ENCODE data around the gene COX4I1.
"Not testable (repeated sequence)": the region's sequence is repeated elsewhere in the genome, so short reads cannot be mapped to it uniquely, and the experiment has no call there.

Gene COX4I1

DNA sequence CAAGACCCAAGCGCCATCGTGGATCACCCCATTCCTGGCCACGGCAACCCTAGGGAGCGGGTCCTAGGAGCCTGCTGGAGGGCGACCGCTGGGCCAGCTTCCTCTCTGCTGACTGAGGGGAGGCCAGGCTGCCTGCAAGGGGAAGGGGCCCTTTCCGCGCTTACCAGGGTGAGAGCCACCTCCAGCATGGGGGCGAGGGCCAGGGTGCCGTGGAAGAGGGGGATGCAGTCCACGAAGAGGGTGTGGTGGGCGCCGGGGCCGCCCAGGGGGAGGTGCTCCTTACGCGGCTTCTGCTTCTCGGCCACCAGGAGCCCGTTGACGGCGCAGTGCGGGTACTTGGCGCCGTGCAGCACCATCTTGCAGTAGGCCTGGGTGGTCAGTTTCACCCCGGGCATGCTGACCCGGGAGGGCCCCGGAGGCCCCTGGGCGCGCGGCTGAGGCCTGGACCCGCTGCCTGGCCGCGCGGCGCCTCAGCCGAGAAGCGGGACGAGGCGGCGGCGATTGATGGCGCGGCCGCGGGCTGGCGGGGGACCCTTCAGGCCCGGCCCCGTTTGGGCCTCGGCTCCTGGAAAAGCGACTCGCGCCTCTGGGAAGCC is 496 bp upstream of the COX4I1 start:
- DNase-seq (ENCODE audit: low read depth in 2 of 2) = peak in 1 of 2 donors; percentile 5

DNA sequence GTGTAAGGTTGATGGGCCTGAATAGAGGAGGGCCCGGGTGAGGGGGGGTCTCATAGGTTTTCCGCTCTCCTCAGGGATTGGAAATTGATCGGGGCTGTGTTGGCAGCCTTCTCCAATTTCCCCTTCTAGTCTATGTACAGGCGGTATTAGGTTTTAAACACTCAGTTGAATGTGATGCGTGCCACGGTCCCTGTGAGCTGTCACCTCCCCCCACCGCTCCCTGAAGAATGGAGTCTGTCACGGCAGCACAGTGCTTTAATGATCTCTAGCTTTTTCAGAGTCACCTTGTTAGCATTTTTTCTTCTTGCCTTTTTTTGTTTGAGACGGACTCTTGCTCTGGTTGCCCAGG is 800 bp downstream of the COX4I1 start:
- no peak for DNase-seq (ENCODE audit: low read depth in 2 of 2)

- no peak for DNase-seq (ENCODE audit: low read depth in 2 of 2)
These were observed 4.1 kb downstream of the COX4I1 start for GRCh38 chr16:85803570-85803969.

- DNase-seq (ENCODE audit: low read depth in 2 of 2) = no peak
These were observed 6.0 kb downstream of the COX4I1 start for GRCh38 chr16:85805442-85806045.

DNA sequence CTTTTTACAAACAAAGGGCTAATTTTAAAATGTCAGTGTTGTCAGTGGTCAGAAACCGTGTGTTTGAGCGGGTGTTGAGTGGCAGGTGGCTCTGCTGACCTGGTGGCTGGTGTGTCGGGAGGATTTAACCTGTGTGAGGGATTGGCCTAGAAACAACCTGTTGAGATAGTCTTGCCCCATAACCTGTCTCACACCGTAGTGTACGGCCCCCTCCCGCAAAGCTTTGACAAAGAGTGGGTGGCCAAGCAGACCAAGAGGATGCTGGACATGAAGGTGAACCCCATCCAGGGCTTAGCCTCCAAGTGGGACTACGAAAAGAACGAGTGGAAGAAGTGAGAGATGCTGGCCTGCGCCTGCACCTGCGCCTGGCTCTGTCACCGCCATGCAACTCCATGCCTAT is 7.0 kb downstream of the COX4I1 start:
- no peak for DNase-seq (ENCODE audit: low read depth in 2 of 2)

GRCh38 chr16:85807340-85807739 is 7.8 kb downstream of the COX4I1 start:
- not testable (repeated sequence) for DNase-seq (ENCODE audit: low read depth in 2 of 2)

DNA sequence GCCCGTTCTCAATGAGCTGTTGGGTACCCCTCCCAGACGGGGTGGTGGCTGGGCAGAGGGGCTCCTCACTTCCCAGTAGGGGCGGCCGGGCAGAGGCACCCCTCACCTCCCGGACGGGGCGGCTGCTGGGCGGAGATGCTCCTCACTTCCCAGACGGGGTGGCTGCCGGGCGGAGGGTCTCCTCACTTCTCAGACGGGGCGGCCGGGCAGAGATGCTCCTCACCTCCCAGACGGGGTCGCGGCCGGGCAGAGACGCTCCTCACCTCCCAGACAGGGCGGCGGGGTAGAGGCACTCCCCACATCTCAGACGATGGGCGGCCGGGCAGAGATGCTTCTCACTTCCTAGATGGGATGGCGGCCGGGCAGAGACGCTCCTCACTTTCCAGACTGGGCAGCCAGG is 8.6 kb downstream of the COX4I1 start:
- not testable (repeated sequence) for DNase-seq (ENCODE audit: low read depth in 2 of 2)

- no peak for DNase-seq (ENCODE audit: low read depth in 2 of 2)
These were observed 9.4 kb downstream of the COX4I1 start for GRCh38 chr16:85808926-85809325.

DNA sequence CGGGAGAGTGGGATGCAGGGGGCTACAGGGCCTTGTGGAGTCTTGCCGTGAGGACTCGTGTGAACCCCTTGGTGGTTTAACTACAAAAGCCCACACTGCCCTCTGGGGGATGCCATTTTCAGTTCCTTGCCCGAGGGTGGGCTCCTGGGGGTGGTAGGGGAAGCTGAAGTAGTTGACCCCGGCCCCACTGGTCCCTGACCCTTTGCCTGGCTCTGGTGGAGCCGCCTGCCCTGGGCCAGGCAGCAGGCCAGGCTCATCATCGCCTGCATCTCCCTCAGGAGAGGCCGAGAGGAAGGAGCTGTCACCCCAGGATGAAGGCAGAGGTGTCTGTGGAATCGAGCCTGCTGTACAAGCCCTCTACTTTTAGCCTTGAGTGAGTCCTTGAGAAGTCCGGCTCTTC is 10.2 kb downstream of the COX4I1 start:
- DNase-seq (ENCODE audit: low read depth in 2 of 2) = no peak

- no peak for DNase-seq (ENCODE audit: low read depth in 2 of 2)
These were observed 10.7 kb downstream of the COX4I1 start for GRCh38 chr16:85810097-85810741.

- no peak for DNase-seq (ENCODE audit: low read depth in 2 of 2)
These were observed 11.2 kb downstream of the COX4I1 start for GRCh38 chr16:85810742-85811115.

DNA sequence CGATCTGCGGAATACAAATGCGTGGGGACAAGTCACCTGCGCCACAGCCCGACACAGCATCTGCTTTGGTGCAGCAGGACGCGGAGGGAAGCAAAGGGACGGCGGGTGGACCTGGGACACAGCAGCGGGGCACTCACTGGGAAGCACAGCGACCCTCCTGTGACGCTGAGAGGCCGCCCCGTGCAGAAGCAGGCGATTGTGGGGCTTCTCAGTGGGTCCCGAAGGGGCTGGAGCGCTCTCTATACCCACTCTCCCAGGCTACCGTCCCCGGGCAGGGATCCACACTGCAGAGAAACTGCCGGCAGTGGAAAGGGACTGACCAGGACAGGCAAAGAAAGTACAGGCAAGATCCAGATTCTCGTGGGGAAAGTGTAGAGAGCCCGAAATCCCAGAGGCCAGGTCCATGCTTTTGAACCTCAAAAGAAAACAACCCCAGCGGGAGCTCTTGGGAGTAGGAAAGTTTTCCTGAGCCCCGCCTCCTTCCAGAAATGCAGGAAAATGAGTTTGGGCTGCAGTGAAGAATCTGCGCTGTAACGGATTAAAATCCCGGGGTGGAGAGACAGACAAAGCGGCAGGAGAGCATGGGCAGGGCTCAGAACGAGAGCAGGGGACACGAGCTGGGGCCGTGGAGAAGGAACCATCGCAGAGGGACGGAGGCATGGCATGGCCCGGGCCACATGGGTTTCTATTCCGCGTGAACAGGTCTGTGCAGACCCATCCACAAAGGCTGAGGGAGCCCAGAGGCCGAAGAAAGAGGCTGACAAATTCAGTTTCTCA is 12.7 kb downstream of the COX4I1 start:
- no peak for DNase-seq (ENCODE audit: low read depth in 2 of 2)

GRCh38 chr16:85812811-85813700 is 13.6 kb downstream of the COX4I1 start:
- no peak for DNase-seq (ENCODE audit: low read depth in 2 of 2)

DNA sequence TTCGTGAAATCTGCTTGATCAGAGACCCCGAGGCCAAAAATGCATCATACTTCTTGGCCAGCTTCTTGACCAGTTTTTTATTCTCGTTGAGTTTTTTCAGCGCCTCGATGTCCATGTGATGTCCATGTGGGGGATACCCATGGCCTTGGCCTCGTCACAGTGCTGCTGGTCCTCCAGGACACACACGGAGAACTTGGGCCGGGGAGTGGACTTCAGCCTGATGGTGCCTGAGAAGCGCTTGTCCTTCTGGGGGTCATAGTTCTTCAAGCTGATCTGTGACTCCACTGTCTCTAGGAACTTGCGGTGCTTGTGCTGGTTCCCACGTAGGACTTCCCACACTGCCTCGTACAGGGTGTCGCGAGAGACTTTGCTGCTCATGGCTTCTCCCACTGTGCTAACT is 16.7 kb downstream of the COX4I1 start:
- DNase-seq (ENCODE audit: low read depth in 2 of 2) = no peak

DNA sequence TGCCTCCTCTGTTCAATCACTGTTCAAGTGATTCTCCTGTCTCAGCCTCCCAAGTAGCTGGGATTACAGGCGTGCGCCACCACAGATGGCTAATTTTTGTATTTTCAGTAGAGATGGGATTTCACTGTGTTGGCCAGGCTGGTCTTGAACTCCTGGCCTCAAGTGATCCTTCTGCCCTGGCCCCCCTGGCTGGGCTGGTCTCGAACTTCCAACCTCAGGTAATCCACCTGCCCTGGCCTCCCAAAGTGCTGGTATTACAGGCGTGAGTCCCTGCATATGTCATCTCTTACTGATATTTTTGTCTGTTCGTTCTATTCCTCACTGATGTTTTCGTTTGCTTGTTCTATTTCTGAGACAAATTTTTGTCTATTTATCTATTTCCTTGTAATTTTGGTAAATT is 17.7 kb downstream of the COX4I1 start:
- not testable (repeated sequence) for DNase-seq (ENCODE audit: low read depth in 2 of 2)

- peak; percentile 88 to 92 for DNase-seq (ENCODE audit: low read depth in 2 of 2)
These were observed 19.8 kb downstream of the COX4I1 start for GRCh38 chr16:85819245-85819644.

DNA sequence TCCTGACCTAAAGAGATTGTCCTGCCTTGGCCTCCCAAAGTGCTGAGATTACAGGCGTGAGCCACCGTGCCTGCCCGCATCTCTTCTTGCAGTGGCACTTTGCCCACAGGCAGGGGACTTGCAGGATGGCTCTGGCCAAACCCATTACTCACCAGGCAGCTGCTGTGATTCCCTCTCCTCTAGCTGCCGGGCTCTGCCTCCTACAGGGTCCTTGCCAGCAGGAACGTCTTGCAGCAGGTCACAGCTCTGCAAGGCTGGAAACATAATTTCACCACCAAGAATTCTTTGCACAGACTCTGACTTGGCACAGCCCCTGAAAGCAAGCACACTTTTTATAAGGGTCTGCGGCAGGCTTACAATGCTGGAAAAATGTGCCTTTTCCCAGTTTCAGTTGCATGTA is 20.3 kb downstream of the COX4I1 start:
- no peak for DNase-seq (ENCODE audit: low read depth in 2 of 2)

DNA sequence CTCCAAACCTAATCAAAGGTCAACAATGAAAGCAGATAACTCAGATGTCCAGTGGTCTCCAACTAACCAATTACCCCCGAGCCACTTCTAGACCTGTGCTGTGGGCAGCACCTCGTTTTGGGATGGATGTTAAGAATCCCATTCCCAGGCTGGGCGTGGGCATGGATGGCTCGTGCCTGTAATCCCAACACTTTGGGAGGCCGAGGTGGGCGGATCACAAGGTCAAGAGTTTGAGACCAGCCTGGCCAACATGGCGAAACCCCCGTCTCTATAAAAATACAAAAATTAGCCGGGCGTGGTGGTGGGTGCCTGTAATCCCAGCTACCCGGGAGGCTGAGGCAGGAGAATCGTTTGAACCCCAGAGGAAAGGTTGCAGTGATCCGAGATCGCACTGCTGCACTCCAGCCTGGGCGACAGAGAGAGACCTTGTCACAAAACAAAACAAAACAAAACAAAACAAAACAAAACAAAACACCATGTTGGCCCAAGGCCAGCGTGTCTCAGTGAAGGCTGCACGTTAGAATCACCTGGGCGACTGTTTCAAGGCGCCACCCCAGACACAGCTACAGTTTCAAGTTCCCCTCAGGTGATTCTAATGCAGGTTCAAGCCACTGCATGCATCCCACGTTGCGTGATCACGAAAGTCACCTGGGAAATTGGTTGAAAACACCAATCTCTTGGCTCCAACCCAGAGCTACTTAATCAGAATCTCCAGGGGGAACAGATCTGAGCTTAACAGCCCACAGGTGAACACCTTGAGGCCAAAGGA is 21.3 kb downstream of the COX4I1 start:
- DNase-seq (ENCODE audit: low read depth in 2 of 2) = no peak

DNA sequence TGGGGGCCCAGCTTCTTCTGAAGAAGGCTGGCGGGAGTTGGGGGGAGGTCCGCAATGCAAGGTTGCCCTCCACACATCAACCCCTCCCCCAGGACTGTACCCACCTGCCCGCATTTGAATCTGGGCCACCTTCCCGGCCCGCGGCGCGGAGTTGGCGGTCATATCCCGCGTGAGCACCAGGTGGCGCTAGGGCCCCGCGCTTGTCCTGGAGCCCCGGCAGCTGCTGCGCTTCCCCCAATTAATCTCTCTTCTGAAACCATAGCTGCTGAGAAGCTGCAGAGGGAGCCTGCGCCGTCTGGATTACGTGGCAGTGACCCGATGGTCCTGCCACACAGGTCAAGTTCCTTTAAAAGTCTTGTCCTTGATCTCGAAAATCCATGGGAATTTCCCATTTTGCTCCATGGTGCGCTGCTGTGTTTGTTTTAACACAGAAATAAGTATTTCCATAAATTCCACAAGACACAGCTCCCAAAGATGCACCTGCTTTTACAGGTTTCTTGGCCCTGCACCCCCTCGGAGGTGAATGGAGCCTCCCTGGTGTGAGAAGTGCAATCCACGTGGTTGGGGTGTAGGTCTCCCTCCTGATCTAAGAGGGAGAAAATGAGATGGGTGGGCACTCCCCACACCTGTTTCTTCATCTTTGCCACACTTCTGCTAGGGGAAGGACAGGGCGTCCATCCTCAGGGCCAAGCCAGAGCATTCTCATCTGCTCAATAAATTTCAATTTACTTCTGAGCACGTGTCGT is 22.1 kb downstream of the COX4I1 start:
- DNase-seq (ENCODE audit: low read depth in 2 of 2) = peak; percentile 76 to 80

GRCh38 chr16:85822145-85822544 is 22.6 kb downstream of the COX4I1 start:
- no peak for DNase-seq (ENCODE audit: low read depth in 2 of 2)

Measured in activated CD4-positive, alpha-beta T cell treated with anti-CD3 and anti-CD28 coated beads for 24 hours (primary cell).